GM18517 (cell line): Measurements from ENCODE around the gene BTBD6.
"Not testable (repeated sequence)": the region's sequence is repeated elsewhere in the genome, so short reads cannot be mapped to it uniquely, and the experiment has no call there.

Source experiments
- ATAC-seq: cut with Tn5 transposase; IDR thresholded peaks from one replicate; pipeline ENCODE4 v1.9.1; 2021; ENCODE audit warnings: mild to moderate bottlenecking, moderate library complexity; ENCODE audit not compliant: unreplicated experiment

BTBD6 gene

GRCh38 chr14:105290621-105291346, 42.5 kb downstream of the BTBD6 start:
- ATAC-seq = no peak

DNA sequence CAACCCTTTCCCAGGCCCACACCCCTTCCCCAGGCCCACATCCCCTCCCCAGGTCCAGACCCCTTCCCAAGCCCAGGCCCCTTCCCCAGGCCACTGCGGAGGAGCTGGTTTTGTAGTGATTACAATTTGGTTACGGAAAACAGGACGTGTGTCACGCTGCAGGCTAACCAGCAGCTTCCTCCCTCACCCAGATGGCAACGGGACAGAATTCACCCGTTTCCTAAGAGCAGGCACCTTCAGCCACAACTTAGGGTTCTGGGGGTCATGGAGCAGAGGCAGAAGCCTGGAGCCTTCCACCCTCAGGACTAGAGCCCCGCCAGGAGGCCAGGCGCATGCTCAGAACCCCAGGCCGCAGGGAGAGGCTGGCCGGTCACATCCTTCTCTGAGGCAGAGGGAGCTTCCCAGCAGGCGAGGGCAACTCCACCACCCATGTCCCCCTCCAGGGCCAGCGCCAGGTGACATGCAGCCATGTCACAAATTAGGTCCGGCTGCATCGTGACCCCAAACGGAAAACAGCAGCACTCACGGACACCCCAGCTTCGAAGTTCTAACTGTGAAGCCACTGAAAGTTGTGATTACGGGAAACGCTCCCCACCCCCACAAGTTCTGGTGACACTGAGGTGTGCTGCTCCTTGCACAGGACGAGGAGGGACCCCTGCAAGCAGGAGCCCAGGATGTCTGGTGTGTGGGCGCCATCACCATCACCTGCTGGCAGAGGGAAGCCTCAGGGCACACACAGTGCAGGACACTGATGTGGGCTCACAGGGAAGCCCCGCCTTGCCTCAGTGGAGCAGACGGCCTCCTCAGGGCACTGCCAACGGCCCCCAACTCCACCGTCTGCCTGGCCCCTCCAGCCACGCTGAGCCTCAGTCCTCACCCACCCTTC, 44.7 kb downstream of the BTBD6 start:
- no peak for ATAC-seq

DNA sequence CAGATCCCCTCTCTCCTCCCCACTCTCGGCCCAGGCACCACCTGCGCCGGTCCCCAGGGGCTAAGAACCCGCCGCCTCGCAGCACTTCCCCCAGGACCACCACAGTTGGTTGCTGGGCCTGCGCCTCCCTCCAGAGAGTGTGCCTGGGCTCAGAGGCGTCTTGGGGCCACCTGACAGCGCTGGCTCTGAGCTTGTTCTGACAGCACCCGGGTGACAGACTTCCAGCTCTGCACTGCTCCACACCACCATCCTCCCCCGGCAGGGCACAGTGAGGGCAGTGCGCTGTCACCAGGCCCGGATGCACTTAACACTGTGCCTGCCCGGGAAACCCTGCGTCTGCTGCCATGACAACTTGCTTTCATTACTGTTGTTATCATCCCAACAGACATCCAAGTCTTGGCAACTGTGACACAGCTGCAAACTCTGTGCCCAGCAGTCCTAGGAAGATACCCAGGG, 45.8 kb downstream of the BTBD6 start:
- ATAC-seq = no peak

DNA sequence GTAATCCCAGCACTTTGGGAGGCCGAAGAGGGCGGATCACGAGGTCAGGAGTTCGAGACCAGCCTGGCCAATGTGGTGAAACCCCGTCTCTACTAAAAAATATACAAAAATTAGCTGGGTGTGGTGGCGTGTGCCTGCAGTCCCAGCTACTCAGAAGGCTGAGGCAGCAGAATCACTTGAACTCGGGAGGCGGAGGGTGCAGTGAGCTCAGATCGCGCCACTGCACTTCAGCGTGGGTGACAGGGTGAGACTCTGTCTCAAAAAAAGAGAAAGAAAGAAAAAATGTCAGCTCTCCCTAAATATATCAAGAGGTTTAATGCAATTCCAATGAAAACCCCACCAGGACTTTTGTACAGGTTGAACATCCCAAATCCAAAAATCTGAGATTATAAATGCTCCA, 49.0 kb downstream of the BTBD6 start:
- not testable (repeated sequence) for ATAC-seq

DNA sequence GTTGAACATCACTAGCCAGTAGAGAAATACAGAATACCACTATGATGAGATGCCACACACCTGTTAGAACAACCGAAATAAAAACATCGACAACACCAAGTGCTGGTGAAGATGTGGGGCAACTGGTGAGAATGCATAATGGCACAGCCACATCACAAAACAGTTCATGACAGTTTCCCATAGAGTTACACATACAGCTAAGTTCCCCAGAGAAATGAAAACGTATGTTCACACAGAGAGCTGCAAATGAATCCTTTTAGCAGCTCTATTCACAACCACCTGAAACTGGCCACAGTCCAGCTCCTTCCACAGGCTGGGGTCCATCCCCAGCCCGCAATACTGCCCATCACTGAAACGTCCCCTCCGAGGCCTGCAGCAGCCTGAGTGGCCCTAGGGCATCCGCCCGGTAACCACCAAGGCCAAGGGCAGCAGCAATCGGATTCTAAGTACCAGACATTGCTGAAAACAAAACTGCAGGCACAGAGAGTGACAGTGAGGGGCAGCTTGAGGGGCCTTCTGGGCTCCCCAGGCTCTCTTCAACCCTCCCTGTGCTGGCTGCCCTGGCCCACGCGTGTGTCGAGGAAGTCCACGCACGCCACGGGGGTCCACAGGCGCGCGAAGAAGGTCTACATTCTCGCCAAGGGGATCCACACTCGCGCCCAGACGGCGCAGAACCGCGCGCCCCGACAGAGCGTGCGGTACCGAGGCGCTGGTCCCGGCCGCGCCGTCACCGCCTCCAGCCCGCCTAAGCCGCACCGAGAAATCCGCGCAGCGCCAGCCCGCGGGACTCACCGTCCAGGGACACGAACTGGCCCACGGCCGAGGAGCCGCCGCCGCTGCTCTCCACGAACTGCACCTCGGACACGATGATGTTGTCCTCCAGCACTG, 51.6 kb downstream of the BTBD6 start:
- ATAC-seq = peak; percentile 35
